ENCODE measurements around the gene EPX.

GRCh38 chr17:58153046-58153445, 39.5 kb upstream of the EPX start:
- TF ChIP-seq GATA3 (IDR thresholded peaks at IDR 0.05; ENCODE audit: low read depth, low read length) (no peak), GATA2 (IDR thresholded peaks at IDR 0.05; ENCODE audit: low read depth, low read length) (no peak)
